NCI-H2029 (cell line): Measurements from ENCODE around the gene ZNF672.

ENCODE experiments used
- DNase-seq: peaks from one replicate; lab custom pipeline; 2025; lab: John Stamatoyannopoulos, UW

ZNF672 gene

GRCh38 chr1:248890549-248891498 is 52.8 kb downstream of the ZNF672 start:
- no peak for DNase-seq

- DNase-seq: no peak
These were observed 53.7 kb downstream of the ZNF672 start for GRCh38 chr1:248891758-248892157.

GRCh38 chr1:248892590-248892989 is 54.6 kb downstream of the ZNF672 start:
- DNase-seq: no peak

- no peak for DNase-seq
These were observed 56.8 kb downstream of the ZNF672 start for GRCh38 chr1:248894837-248895236.

GRCh38 chr1:248897412-248898337 is 59.7 kb downstream of the ZNF672 start:
- DNase-seq: no peak
